IPS-15b (cell line): ENCODE results near the gene OSBPL8.

ENCODE experiments used
- H3K27me3 ChIP-seq: one replicate; pipeline ENCODE4 v1.6.1; 2013; ENCODE audit warnings: low read length; ENCODE audit not compliant: control insufficient read depth, insufficient read depth
- H3K36me3 ChIP-seq: one replicate; pipeline ENCODE4 v1.6.1; 2013; ENCODE audit warnings: low read length; ENCODE audit not compliant: control insufficient read depth, insufficient read depth
- H3K4me1 ChIP-seq: one replicate; pipeline ENCODE4 v1.6.1; 2013; ENCODE audit warnings: mild to moderate bottlenecking, low read length; ENCODE audit not compliant: control insufficient read depth, insufficient read depth
- H3K4me3 ChIP-seq: one replicate; pipeline ENCODE4 v1.5.1; 2013; ENCODE audit warnings: low read depth, low read length
- H3K9ac ChIP-seq: one replicate; pipeline ENCODE4 v1.6.1; 2013; ENCODE audit warnings: low read depth, mild to moderate bottlenecking, low read length
- H3K9me3 ChIP-seq: one replicate; pipeline ENCODE4 v1.6.1; 2013; ENCODE audit warnings: mild to moderate bottlenecking, low read length; ENCODE audit not compliant: control insufficient read depth, insufficient read depth

The OSBPL8 gene

DNA sequence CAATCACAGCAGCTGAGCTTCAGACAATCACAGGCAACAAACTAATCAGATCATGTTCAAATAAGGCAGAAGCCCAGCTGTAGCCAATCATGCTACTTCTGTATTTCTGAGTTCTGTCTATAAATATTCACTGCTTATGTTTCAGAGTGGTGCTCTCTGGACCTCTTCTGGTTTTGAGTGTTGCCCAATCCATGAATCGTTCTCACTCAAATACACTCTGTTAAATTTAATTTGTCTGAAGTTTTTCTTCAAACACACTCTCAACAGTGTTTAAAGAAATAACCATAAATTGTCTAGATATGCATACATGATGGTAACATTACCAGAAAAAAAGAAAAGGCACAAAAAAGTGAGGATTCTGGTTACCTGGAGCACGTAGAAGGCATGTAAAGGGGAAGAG, 133.4 kb downstream of the OSBPL8 start:
- H3K9ac ChIP-seq = no peak overlapping the region
- no peaks in the 10 kb centered on the region for H3K27me3 ChIP-seq
- H3K4me3 ChIP-seq = no peak overlapping the region
- H3K36me3 ChIP-seq = no peaks in the 10 kb centered on the region
- peaks cover 5% of the 10 kb centered on the region for H3K4me1 ChIP-seq
- no peaks in the 10 kb centered on the region for H3K9me3 ChIP-seq

DNA sequence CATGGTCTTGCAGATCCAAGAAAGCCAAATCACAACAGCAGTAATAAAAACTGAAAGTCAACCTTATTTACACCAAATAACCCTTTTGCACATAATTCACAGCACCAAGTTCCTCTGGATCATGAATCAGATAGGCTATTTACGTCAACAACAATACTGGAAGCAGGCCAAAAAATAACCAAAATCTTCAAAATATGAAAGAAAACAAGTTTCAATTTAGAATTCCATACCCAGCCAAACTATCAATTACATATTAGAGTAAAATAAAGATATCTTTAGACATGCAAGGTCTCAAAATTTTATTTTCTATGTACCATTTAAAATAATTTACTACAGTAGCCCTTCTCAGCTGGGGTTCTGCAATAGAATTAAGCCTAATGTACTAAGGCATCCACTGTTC, 134.6 kb downstream of the OSBPL8 start:
- peaks cover 5% of the 10 kb centered on the region for H3K4me1 ChIP-seq
- H3K9me3 ChIP-seq = no peaks in the 10 kb centered on the region
- no peaks in the 10 kb centered on the region for H3K36me3 ChIP-seq
- no peak overlapping the region for H3K4me3 ChIP-seq
- H3K27me3 ChIP-seq = no peaks in the 10 kb centered on the region
- no peak overlapping the region for H3K9ac ChIP-seq

DNA sequence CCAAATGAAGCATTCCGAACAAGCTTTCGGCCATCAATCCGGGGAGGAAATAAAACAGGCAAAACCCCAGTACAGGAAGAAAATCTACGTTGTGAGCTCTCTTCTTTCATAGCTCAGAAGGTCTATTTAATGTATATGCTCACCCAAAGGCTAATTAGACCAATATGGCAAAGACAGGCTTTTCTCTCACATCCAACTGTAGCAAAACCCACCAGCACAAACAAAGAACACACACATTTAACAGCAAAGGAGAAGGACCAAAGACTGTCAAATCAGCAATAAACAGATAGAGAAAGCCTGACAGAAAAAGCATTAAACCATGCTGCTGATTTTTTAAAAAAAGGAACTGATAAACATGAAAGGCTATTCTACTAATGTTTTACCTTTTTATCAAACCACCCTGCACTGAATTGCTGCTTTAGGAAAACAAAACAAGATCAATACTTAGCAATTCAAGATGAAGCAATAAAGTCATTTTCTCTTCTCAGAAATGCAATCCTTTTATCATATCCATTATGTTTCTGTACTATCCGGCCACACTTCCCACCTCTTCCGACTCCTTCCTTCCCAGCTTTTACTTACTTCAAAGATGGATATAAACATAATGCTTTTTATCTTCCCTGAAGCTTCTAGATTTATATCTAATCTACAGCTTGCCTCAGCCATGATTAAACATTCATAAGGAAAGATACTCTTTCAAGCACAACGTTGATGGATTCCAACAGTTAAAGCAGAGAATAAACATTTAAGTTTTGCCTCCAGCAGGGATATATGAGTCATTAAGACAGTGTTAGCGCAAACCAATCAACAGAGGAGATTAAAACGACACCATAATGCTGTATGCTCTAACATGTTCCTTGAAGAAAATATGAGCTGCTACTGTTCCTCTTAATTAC, 136.8 kb downstream of the OSBPL8 start:
- Histone ChIP-seq H3K9ac (no peak overlapping the region), H3K4me1 (peaks cover 5% of the 10 kb centered on the region), H3K9me3 (no peaks in the 10 kb centered on the region), H3K36me3 (no peaks in the 10 kb centered on the region), H3K4me3 (no peak overlapping the region), H3K27me3 (no peaks in the 10 kb centered on the region)

DNA sequence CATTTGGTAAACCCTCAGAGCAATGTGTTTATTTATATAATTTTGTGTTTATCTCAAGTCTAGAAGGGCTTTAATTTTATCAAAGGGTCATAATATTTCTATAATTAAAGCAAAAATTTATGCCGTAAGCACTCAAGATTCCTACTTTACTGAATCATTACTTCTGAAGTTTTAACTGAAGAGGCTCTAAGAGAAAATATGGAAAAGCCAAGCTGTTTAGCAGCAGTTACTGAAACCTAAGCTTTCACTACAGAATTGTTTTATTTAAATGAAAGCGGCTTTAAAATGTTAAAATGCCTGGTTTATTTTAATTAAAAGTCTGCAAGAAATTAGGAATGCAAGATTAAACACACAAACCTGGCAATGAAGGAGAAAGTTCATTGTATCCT, 137.4 kb downstream of the OSBPL8 start:
- Histone ChIP-seq H3K36me3 (no peaks in the 10 kb centered on the region), H3K4me1 (peaks cover 5% of the 10 kb centered on the region), H3K4me3 (no peak overlapping the region), H3K9ac (no peak overlapping the region), H3K27me3 (no peaks in the 10 kb centered on the region), H3K9me3 (no peaks in the 10 kb centered on the region)

DNA sequence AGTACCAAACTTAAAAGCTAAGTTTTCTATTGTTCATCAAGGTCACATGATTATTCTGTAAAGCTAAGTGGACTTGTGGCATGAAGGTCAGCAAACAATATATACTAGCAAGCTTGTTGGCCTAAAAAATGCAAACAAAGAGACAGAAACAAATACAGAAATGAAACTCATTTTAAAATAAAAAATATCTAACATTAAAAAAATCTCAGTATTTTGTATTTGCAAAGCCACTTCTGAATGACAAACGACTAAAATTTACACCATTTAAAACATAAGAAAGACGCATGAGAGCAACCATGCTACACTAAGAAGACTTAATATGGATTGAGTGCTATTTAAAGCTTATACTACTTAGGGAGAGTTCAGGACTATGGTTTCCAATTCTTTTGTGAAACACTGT, 138.5 kb downstream of the OSBPL8 start:
- no peak overlapping the region for H3K9ac ChIP-seq
- H3K27me3 ChIP-seq = no peaks in the 10 kb centered on the region
- H3K4me3 ChIP-seq = no peak overlapping the region
- no peaks in the 10 kb centered on the region for H3K36me3 ChIP-seq
- H3K4me1 ChIP-seq = peaks cover 5% of the 10 kb centered on the region
- no peaks in the 10 kb centered on the region for H3K9me3 ChIP-seq

DNA sequence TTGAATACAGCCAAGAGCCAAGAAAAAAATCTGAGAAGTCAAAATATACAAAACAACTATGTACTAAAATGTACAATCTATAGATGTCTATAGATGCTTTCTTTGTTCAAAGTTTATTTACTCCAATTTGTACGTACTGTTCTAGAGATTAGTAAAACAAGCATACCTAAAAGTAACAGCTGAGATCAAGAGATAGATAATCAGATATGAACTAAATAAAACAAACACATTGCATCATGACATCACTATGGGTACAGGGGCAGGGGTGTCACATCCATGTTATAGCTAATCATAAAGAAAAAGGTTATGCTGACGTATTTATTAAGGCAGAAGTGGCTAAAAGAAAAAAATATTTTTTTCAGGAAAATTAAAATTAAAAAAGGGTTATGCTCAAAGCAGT, 139.3 kb downstream of the OSBPL8 start:
- H3K4me1 ChIP-seq = peaks cover 5% of the 10 kb centered on the region
- H3K36me3 ChIP-seq = no peaks in the 10 kb centered on the region
- no peaks in the 10 kb centered on the region for H3K9me3 ChIP-seq
- no peak overlapping the region for H3K9ac ChIP-seq
- no peak overlapping the region for H3K4me3 ChIP-seq
- no peaks in the 10 kb centered on the region for H3K27me3 ChIP-seq

DNA sequence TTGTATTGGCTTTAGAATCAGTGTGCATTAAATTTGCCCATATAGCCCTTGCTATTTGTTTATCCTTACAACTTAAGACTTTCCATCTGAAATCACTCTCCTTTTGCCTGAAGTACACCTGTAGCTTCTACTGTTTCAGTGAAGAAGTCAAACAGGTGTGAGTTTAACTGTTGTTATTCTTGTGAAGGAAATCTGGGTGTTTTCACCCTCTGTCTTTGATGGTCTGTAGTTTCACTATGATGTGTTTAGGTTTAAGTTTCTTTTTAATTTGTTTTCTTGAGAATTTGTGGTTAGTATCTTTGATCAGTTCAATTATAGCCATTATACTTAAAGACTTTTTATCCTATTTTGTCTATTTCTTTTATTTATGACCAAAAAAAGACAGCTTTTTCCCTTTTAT, 142.5 kb downstream of the OSBPL8 start:
- Histone ChIP-seq H3K4me1 (peaks cover 1% of the 10 kb centered on the region), H3K9ac (no peak overlapping the region), H3K9me3 (no peaks in the 10 kb centered on the region), H3K4me3 (no peak overlapping the region), H3K36me3 (no peaks in the 10 kb centered on the region), H3K27me3 (no peaks in the 10 kb centered on the region)

DNA sequence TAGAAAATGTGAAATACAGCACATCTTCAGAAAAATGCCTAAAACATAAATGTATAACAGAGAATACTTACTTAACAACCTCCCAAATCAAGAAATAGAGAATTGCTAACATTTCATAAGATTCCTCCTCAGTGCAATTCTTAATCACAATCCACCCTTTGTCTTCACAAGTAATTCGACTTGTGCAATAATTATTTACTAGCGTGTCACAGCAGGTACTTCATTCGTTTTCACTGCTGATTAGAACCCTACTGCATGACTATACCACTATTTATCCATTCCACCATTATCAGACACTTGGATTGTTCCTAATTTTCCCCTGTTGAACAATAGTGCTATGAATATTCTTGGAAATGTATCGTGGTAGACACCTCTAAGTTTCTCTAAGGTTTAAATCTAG, 146.4 kb downstream of the OSBPL8 start:
- Histone ChIP-seq H3K9me3 (no peaks in the 10 kb centered on the region), H3K4me3 (no peak overlapping the region), H3K27me3 (no peaks in the 10 kb centered on the region), H3K4me1 (no peaks in the 10 kb centered on the region), H3K36me3 (no peaks in the 10 kb centered on the region), H3K9ac (no peak overlapping the region)

DNA sequence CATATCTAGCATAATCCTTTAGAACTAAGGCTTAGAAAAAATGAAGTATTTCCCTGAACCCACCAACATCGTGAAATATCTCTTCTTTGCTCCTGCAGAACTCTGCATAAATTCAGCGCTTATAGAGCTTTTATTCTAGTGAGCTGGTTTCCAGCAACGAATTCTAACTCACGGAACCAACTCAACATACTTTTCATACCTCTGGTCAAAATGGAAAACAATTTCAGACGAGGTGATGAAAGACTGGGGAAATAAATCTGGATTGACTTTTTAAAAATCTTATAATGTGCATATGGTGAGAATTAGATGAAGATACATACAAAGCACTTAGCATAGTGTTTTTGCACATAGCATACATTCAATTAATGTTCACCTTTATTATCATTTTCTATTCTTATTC, 148.8 kb downstream of the OSBPL8 start:
- no peaks in the 10 kb centered on the region for H3K4me1 ChIP-seq
- H3K9me3 ChIP-seq = no peaks in the 10 kb centered on the region
- H3K4me3 ChIP-seq = no peak overlapping the region
- no peaks in the 10 kb centered on the region for H3K27me3 ChIP-seq
- H3K9ac ChIP-seq = no peak overlapping the region
- no peaks in the 10 kb centered on the region for H3K36me3 ChIP-seq

DNA sequence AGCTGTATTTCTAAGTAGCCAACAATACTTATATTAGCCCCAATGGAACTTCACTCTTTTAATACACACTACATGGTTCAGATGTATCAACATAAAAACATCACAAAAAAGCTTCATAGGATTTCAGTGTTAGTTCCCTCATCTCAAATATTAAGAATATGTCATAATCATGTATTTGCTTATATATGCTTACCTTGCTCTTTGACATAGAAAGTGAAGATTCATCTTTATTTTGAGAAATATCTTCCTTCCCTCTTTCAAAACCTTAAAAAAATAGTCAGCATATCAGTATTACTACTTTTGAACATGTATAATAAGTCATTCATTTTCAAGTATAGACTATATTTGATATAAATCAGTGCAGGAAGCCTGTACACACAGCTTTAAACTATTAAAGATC, 149.2 kb downstream of the OSBPL8 start:
- Histone ChIP-seq H3K9ac (no peak overlapping the region), H3K27me3 (no peaks in the 10 kb centered on the region)

DNA sequence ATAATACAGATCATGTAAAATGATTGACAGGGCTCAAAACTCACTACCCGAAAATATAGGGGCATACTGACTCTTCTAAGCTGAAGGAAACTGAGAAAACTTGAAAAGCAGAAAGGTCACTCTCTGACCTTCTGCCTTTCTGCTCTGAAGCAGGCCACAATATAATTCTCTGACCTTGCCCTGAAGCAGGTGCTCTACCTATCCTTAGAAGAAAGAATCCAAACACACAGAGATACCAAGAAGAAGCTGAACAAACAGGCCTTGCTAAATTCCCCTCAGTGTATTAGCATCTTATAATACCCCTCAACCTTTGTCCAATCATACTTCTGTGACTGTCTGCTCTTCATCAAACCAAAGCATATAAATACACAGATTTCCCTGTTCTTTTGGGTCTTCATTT, 150.5 kb downstream of the OSBPL8 start:
- H3K4me1 ChIP-seq = no peaks in the 10 kb centered on the region
- no peaks in the 10 kb centered on the region for H3K36me3 ChIP-seq
- H3K27me3 ChIP-seq = no peaks in the 10 kb centered on the region
- no peaks in the 10 kb centered on the region for H3K9me3 ChIP-seq
- H3K9ac ChIP-seq = no peak overlapping the region
- no peak overlapping the region for H3K4me3 ChIP-seq

More for the DNA sequence above, 149.2 kb downstream of the OSBPL8 start:
- Histone ChIP-seq H3K4me3 (no peak overlapping the region), H3K4me1 (no peaks in the 10 kb centered on the region), H3K9me3 (no peaks in the 10 kb centered on the region), H3K36me3 (no peaks in the 10 kb centered on the region)

DNA sequence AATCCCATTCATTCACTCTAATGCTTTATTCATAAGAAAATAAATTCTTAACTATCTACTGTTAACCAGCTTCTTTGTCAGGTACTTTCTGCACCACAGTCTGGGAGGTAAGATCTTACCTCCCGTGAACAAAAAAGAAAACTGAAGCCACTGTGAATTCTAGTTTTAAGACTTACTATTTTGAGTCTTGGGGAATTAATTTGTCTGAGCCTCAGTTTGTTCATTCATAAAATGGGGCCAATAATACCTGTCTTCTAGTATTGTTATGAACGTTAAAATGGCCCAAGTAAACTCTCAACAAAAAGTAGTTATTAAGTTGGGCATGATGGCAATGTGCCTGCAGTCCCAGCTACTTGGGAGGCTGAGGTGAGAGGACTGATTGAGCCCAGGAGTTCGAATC, 151.9 kb downstream of the OSBPL8 start:
- Histone ChIP-seq H3K36me3 (no peaks in the 10 kb centered on the region), H3K4me1 (no peaks in the 10 kb centered on the region)

More for the DNA sequence above, 151.9 kb downstream of the OSBPL8 start:
- Histone ChIP-seq H3K27me3 (no peaks in the 10 kb centered on the region), H3K9me3 (no peaks in the 10 kb centered on the region), H3K9ac (no peak overlapping the region), H3K4me3 (no peak overlapping the region)
